Measurements from ENCODE around the gene TPSB2. TPM values are rescaled to one million over a fixed set of nuclear protein-coding genes. Genes with fewer than 3 reads are reported as not detected.

The TPSB2 gene
- total and polyA plus RNA-seq, 9 of the 15 experiments (the other 6 are each of a cell fraction or from before 2014, with no cell fraction given): 0.18 TPM; not detected in 8

GRCh38 chr16:1272453-1273198 lies 42.6 kb upstream of the TPSB2 start:
- CTCF ChIA-PET (ENCODE audit: low intra/inter-chr PET ratio): no interaction called here
- WGBS (ENCODE audit: insufficient coverage, low coverage, missing lambda C conversion rate): 22% methylated on average over 9 of the region's 9 CpGs
- H3K4me2 ChIP-seq (ENCODE audit: insufficient read depth, low read length): no peak overlapping the region

More at GRCh38 chr16:1272453-1273198, 42.6 kb upstream of the TPSB2 start:
- no peak overlapping the region for H3K27ac ChIP-seq (ENCODE audit: extremely low read depth, low read depth, low read length)
- ATAC-seq (no peak), FAIRE-seq (no peak), DNase-seq (ENCODE audit: extremely low read depth in 1 of 4, low spot score in 3 of 4) (no peak)
- no peaks in the 10 kb centered on the region for H3K9me1 ChIP-seq (ENCODE audit: control insufficient read depth, insufficient read depth, low read length)
- in situ Hi-C loops (cut with MboI): no loop called here
- POLR2A ChIA-PET: interaction anchor here (0.8 kb wide), 1 partner anchor 59 kb away, joined by 3 read pairs; no protein-coding TSS in a partner anchor
- TF ChIP-seq BDP1 (IDR thresholded peaks at IDR 0.05; ENCODE audit: insufficient read depth, insufficient read length) (no peak), FOXA1 (IDR thresholded peaks at IDR 0.05; ENCODE audit: borderline replicate concordance) (no peak), NCOA1 (IDR thresholded peaks at IDR 0.05; ENCODE audit: low read depth) (no peak), EP300 (IDR thresholded peaks at IDR 0.05; ENCODE audit: low read length) (no peak), FOSL1 (tag; conservative IDR thresholded peaks at IDR 0.05) (no peak), ZNF436 (CRISPR knock-in tag; IDR thresholded peaks at IDR 0.05) (no peak), MYBL2 (IDR thresholded peaks at IDR 0.05; ENCODE audit: low read depth) (no peak), MYBL2 (CRISPR knock-in tag; IDR thresholded peaks at IDR 0.05; ENCODE audit: borderline replicate concordance) (no peak), NCOA4 (IDR thresholded peaks at IDR 0.05; ENCODE audit: partially characterized antibody) (no peak), GABPB1 (CRISPR knock-in tag; IDR thresholded peaks at IDR 0.05) (no peak), ZNF449 (CRISPR knock-in tag; IDR thresholded peaks at IDR 0.05) (no peak), MIER1 (IDR thresholded peaks at IDR 0.05; ENCODE audit: low read depth) (no peak), HMG20B (CRISPR knock-in tag; IDR thresholded peaks at IDR 0.05) (no peak), CXXC5 (CRISPR knock-in tag; IDR thresholded peaks at IDR 0.05) (no peak), KDM1A (IDR thresholded peaks at IDR 0.05) (no peak), CSDE1 (IDR thresholded peaks at IDR 0.05) (no peak)
- BruUV-seq (replicated peaks): no TSS peak
- no peaks in the 10 kb centered on the region for H3K9me3 ChIP-seq (replicated peaks; ENCODE audit: control insufficient read depth, insufficient read depth, low read depth, low read length)
- peaks cover 3 to 37% of the 10 kb centered on the region in 2 experiments; a peak in 3 of 5 replicates for H3K4me1 ChIP-seq (replicated peaks in 1 of 2; ENCODE audit: control insufficient read depth in 2 of 2, insufficient read depth in 2 of 2, low read length in 2 of 2)
- H3K9ac ChIP-seq (ENCODE audit: insufficient read depth in 1 of 2, low read depth in 2 of 2, low read length in 2 of 2): no peak overlapping the region
- peaks cover 0 to 17% of the 10 kb centered on the region in 2 experiments; a peak in 2 of 5 replicates for H3K27me3 ChIP-seq (ENCODE audit: control insufficient read depth in 2 of 2, insufficient read depth in 2 of 2, low read length in 2 of 2)
- H4K20me1 ChIP-seq (replicated peaks; ENCODE audit: control insufficient read depth, insufficient read depth, low read length): no peaks in the 10 kb centered on the region
- intact Hi-C loops (cut with micrococcal nuclease): no loop called here
- no peaks in the 10 kb centered on the region for H3K36me3 ChIP-seq (ENCODE audit: control insufficient read depth, insufficient read depth, low read length)
- no peak overlapping the region for H3K4me3 ChIP-seq
- H3K79me2 ChIP-seq (ENCODE audit: control insufficient read depth, insufficient read depth, low read length): no peaks in the 10 kb centered on the region
- H2AFZ ChIP-seq (ENCODE audit: low read depth, low read length): no peak overlapping the region

Measured in K562 (cell line).